CD1c-positive myeloid dendritic cell (primary cell): ENCODE data around the gene SP5.
A peak's percentile ranks its signal among the peaks of the same experiment; 100 is the strongest.
"Not testable (repeated sequence)": the region's sequence is repeated elsewhere in the genome, so short reads cannot be mapped to it uniquely, and the experiment has no call there.

ENCODE experiments used
- DNase-seq: peaks from one replicate; pipeline ENCODE4 v3.0.0-alpha.2; 2016; ENCODE audit errors: extremely low spot score

SP5 gene

DNA sequence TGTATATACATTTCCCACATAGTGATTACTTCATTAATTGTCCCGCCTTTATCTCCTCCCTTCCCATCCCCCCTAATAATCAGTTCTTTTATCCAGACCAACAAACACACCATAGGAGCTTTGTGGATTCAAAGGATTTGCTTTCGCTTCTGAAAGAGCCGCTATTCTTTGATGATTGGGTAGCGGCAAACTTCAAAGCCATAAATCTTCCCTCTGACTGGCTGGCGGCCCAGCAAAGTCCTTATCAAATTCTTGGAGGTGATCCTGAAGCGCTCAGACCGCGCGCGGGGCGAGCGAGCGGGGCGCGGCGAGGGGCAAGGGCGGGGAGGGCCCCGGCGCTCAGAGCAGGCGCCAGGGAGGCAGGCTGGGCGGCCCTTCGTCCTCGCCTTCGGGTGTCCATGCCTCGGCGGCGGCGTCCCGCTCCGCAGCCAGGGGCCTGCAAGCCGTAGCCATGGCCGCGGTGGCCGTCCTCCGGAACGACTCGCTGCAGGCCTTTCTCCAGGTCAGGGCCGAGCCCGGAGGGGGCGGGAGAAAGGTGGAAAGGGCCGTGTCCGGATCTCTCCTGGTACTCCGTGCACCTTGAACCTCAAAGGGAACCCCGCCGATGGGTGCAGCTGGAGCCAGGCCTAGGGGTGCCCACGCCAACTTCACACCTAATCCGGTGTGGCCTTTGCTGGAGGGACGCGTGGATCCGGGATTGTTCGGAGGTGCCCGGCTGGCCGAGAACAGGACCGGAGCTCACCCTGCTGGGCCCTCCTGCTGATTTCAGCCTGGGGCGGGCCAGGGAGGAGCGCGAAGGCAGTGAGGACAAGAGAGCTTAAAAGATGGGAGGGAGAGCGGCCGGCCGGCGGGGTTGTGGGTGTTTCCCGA lies at the start of gene SP5:
Gene SP5, plus strand, starts transcription at position 276 of the 870 bp plus-strand sequence. Its CDS starts 176 bp downstream, at position 452.
- peak; percentile 36 for DNase-seq

DNA sequence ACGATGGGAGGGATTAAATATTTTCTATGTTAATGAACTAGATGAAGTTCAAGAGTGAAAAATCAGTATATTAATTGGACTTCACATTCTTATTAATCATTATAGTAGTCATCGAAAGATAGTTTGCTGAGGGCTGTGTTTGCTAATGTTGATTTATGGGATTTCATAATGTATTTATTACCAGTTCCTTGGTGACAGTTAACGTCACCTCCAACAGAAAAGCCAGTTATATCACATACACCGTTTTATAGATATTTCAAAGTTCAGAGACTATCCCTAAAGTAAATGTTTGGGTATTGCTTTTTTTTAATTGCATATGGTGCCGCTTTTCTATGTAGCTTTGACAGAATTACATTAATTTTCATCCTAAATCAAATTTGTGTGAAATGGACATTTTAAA lies 49.4 kb upstream of the SP5 start:
- no peak for DNase-seq

DNA sequence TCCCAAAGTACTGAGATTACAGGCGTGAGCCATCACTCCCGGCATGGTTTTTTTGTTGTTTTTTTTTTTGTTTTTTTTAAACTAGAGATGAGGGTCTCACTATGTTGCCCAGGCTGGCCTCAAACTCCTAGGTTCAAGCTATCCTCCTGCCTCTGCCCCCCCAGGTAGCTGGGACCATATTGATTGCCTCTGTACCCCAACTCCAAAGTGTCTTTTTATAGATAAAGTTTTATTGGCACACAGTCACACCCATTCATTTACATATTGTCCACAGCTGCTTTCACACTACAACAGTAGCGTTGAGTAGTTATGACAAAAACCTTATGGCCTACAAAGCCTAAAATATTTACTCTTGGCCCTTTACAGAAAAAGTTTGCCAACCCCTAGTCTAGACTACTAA lies 45.2 kb upstream of the SP5 start:
- no peak for DNase-seq

DNA sequence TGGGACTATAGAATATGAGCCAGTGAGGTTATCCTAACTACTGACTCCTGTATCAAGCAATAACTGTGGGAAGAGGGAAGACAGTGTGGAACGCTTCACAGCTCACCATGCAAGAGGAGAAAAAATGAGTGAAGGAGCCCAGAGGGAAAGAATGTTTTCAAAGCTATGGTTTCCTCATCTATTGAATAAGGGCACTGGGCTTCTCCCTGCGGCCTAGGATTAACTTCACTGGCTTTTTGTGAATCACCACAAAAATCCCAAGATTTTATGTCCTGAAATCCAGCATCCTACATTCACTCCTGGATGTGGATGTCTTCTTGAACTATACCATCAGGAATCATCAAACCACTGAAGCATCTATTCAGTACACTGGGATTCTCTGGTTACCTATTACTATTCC lies 44.5 kb upstream of the SP5 start:
- no peak for DNase-seq

DNA sequence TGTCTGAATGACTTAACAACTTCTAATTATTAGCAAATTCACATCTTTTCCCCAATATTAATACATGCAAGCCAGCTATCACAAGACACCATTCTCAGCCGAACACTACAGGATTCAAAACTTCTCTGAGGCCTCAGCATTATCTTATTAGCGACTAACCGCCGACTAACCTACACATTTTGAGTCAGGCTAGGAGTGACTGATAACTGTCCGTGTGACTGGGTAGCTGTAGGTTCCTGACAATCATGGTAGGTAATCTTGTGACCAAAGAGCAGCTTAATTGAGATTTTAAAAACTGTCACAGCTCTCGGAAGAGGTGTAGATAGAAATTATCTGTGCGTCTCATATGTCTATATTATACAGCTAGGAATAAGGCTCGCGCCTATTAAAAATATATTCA lies 44.1 kb upstream of the SP5 start:
- DNase-seq: no peak

DNA sequence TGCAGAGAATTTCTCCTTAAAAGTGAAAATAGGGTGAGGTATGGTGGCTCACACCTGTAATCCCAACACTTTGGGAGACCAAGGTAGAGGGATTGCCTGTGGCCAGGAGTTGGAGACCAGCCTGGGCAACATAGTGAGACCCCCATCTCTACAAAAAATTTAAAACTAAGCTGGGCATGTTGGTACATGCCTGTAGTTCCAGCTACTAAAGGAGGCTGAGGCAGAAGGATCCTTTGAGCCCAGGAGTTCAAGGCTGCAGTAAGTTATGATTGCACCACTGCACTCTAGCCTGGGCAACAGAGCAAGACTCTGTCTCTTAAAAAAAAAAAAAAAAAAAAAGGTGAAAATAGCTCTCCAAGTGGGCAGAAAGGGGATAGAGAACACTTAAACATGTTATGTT lies 40.9 kb upstream of the SP5 start:
- DNase-seq: not testable (repeated sequence)

DNA sequence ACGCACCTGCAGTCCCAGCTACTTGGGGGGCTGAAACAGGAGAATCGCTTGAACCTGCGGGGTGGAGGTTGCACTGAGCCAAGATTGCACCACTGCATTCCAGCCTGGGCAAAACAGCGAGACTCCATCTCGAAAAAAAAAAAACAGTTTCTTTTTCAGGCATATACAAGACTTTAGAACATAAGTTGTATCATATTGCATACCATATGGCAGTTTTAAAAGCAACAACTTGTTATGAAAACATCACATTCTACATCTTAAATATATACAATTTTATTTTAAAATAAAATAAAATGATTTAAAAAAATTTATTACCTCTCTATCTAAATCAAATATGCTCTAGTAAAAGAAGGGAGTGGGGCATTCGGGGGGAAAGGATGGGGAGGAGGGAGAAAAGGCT lies 39.4 kb upstream of the SP5 start:
- DNase-seq: no peak

DNA sequence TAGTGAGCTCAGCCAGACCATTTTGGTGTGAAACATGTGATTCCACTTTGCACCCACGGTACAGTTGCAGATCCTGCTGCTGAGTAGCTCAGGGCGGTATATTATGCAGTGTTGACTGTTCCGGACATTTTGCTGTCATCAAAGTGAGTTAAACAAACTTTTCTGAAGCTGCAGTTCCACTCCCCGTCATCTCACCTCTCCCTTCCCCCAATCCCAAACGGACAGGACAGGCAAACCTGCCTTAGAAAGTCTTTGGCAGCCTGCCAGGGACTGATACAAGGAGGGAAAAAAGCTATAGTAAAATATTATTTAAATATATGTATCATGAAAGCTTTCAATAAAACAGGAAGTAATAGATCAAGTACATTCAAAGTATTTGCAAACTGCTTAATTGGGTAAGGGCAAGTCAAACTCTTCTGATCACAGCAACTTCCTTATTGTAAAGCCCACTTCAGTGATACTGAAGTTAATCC lies 35.5 kb upstream of the SP5 start:
- no peak for DNase-seq

DNA sequence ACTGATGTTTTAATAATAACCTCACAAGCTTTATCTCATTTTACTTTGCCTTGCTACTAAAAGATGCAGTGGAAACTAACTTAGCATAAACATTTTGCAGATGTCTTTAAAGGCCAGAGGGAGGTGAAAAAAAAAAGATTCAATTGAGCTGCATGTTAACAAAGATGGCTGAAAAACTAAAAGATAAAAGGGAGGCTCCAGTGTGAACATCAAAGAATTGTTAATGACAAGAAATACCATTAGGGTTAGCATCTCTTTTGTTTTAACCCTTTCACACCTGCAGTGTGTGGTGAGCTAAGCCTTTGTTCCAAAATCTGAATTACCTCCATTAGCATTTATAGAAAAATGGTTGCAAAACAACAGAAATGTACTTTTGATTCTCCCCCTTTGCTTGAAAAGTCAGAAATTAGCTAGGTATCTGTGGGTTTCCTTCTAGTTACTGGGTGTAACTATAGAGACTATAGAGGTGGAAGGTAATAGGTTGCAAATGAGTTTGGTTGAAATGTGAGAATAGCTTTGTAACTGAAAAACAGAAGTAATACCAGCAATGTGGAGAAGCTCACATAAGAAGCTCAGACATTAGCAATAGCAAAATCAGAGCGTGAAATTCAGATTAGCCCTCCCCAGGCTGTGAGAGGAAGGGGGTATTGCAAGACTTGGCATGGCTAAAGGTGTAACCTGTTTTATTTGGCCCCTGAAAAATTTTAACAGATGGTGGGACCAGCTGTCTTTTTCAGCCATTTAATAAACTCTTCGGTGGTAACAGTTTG lies 34.8 kb upstream of the SP5 start:
- DNase-seq: no peak

DNA sequence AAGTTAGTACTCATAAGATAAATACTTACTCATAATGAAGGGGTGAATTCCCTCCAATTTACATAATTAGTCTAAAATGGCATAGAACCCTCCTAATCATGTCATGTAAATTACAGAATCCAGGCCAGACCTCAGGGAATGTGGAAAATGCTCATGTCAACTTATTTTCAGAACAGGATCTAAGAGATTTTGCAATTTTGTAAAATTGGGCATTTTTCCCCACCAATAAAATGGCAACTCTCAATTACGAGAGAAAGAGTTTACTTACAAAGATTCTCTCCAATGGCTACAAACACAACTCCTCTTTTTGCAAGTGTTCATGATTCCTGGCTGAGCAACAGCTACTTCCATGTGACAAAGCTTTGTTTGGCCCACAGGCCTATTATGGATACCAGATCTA lies 33.8 kb upstream of the SP5 start:
- DNase-seq: no peak

DNA sequence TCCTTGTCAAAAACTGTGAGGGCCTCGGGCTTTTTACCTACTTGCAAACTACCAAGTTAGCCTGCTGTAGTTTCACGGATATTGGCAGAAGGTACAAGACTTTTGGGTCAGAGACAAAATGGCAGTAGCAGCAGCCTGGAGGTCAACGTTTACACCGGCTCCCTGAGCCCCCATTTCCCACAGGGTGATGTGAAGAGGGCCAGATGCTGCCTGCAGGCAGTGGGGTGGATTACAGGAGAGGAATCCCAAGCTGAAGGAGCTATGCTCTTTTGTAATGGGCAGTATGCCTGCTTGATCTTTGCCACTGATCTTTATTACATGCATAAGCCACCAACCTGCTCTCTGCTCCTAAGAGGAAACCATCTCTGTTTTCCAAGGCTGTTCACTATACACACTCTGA lies 29.5 kb upstream of the SP5 start:
- no peak for DNase-seq

DNA sequence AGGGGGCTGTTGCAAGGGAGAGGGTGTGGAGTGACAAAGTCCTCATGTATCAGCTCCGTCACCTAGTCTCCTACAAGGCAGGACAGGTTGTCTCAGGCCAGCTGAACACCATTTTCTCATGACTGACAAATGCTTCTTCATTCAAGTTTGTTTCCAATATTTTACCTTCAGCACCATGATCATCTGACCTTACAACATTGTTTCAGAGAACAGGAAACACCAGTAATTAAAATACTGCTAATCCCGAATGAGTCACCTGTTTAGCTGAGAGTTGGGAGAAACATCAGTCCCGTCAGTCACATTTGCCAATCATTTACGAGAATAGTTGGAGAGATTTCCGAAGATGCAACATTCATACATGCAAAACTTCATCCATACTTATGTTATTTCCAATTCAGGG lies 25.7 kb upstream of the SP5 start:
- no peak for DNase-seq

DNA sequence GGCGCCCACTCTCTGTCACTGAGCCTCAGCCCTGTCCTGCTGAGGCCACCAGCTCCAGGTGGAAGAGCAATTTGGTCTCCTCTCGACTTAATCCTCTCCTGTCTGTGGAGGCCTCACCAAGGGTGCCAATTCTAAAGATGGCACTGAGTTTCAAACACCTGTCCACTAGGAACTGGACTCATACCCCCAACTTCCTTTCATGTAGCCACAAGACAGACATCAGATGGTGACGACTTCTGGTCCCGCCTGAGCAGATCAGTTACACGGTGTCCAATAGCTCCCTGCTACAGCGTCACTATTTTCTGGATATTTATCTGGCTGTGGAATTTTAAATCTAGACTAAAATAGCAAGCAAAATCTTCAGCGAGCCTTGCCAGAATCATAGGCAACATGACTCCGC lies 24.5 kb upstream of the SP5 start:
- no peak for DNase-seq

DNA sequence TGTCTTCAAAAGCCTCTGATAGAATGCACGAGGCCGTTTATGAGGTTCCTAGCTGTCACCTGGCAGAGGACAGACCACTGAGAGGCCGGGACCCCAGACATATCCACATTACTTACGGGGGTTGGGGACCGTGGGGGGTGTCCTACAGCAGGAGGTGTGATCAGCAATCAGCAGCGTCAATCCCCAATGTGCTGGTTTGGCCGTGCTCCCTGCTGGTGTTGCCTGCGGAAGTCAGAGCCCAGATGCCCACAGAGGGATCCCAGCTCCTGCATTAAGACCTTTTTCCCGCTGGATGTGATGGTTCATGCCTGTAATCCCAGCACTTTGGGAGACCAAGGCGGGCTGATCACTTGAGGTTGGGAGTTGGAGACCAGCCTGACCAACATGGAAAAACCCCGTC lies 20.8 kb upstream of the SP5 start:
- DNase-seq: no peak

DNA sequence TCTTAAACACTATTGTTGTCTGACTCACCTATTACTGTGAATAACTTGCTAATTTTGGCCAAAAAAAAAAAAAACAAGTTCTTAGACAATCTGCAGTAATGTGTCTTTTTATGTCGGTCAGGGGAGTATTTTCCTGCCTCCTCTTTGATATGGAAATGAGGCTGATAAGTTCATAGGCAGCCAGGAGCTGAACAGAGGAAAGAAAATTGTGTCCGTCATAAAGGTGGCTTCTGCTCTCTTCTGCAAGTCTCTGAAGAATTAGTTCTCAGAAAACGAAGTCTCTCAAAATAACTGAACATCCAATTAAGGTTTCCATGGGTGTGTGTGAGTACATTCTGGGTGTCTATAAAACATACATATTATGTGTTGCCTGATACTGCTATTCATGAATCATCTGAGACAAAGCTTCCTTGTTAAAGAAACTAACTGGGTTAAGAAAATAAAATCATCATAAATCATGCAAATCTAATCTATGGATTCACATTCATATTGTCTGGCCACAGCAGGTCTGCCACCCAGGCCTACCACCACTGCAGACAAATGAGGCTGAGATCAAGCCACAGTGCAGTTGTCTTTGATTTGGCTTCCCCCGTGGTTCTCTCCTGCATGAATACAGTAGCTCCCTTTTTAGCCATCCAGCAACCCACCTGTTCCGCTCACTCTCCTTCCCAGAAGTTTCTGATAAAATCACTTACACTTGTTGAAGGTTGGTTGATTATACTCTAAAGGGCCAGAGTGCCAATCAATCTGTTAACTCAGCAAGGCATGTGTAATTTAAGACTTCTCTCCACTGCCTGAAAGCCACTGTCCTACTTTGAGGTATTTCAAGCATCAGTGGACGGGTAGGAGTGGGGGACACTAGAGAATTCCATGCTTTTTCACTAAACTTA lies 19.4 kb upstream of the SP5 start:
- no peak for DNase-seq

DNA sequence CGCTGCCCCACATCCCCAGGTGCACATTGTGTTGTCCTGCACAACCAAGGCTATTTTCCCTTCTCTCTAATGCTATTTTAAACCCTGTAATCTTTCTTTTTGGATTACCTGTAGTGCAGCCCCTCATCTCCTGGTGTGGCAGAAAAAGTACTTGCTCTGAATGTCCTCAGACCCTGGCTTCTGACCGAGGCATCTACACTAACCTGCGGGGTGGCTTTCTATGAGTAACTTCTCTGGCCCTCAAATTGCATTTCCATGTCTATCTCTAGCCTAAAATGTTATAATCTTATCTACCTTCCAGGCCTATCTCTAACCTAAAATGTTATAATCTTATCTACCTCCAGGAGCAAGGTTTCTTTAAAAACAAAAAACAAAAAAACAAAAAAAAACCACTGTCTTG lies 18.2 kb upstream of the SP5 start:
- DNase-seq: no peak

DNA sequence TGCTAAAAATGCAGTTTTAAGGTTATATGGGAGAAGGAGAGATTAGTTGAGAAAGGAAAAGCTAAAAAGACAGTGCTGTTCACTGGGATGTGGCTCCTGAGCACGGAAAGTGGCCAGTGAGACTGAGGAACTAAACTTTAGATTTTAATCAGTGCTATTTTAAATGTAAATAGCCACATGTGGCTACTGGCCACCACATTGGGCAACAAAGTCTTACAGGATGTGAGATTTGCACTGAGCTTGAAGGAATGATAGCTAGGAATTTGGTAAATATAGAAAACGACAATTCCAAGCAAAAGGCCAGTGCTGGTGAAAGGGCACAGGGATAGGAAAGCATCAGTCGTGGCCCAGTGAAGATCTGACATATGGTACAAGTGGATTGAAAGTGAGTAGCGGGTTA lies 14.1 kb upstream of the SP5 start:
- DNase-seq: no peak

DNA sequence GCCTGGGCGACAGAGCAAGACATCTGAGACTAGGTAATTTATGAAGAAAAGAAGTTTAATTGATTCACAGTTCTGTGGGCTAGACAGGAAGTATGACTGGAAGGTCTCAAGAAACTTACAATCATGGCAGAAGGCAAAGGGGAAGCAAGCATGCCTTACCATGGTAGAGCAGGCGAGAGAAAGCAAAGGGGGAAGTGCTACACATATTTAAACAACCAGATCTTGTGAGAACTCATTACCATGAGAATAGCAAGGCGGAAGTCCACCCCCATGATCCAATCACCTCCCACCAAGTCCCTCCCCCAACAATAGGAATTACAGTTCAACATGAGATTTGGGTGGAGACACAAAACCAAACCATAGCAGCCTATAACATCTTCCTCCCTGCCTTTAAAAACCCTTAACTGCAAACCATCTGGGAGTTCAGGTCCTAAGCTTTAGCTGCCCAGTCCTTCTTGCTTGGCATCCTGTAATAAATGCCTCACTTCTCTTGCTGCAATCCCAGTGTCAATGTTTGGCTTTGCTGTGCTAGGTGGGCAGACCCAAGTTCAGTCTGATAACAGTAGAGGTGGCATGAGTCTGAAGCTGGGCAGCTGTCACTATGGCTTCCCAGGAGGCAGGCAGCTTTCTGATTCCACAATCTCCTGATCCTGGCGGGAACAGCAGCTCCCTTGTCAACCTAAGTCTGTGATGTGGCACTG lies 11.2 kb upstream of the SP5 start:
- DNase-seq: peak; percentile 50

DNA sequence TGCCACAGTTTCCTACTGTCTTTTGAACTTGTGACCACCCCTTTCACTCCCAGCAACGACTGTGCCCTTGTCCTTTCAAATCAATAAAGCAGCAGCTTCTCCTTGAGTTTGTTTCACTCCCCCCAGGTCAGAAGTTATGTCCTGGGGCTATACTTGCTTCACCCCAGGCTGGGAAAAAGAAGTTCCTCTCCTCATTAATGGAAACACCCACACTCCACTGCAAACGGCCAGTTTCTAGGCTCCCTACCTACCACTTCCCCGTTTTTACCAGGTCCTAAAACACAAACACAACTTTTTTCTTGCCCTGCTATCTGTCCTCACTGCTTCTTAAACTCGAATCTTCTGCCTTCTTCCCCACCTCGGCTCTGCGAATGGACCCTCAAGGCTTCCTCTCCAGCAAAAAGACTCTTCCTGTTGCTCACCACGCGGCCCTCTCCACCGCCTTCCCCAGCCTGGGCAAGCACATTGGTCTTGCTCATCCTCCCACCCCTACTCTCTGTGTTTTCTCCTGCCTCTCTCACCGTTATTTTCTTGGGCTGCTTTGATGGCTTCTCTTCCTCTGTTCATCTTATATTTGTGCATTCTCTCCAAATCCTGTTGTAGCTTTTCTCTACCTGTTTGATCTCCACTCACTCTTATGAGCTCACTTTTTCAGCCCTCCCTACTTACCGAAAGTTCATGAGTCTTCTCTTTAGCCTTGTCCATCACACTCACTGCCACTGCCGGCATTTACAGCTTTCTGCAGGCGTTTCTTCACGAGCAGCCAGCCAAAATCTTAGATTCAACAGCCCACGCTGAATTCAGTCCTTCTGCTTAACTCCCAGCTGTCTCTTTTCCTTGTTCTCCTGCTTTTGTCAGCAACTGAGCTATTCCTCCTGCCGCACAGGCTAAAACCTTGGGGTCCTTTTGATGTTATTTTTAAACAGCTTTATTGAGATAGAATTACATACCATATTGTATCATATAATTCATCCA lies 7.0 kb upstream of the SP5 start:
- DNase-seq: peak; percentile 54

DNA sequence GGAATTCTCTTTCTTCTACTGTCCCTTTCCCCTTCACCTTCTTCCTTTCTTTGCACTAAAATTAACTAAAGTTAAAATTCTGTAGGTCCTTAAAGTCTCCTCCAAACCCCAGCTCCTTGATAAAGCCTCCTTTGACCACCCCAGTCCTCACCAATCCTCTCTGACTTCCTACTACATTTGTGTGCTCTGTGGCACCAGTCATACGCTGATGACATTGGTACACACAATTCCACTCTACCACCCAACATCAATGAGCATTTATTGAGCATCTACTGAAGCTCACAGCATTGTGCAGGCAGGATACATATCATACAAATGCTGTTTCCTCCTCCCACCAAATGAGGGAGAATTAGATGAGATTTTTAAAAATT lies 4.5 kb upstream of the SP5 start:
- DNase-seq: no peak
